ENCODE results near the gene VIM. TPM values are rescaled to one million over a fixed set of nuclear protein-coding genes. Genes with fewer than 3 reads are reported as not detected.
A peak's percentile ranks its signal among the peaks of the same experiment; 100 is the strongest.

VIM gene
- total RNA-seq, 1 experiment from 2014 or later: 50.4 TPM

DNA sequence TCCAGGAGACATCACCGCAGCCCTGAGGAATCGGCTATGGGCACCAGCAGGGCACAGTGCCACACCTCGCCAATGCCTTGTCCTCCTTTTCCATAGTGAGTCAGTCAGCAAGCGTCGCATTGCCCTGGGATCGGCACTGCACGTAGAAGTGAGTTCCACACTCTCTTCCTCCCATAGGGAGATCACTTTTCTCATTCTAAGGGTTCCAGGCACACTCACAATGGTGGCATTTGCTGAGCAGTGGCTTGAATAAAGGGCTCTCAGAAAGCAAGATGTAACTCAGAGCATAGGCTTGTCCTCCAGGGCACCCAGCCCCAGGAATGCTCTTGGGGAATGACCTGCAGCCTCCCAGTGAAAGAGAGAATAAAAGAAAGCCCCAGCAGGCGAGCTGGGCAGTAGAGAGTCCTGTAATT is 1.1 kb upstream of the VIM start:
- H3K9me3 Mint-ChIP-seq (ENCODE audit: unreplicated experiment): no peaks in the 10 kb centered on the region
- Histone ChIP-seq H3K4me1 (peaks cover 21% of the 10 kb centered on the region), H3K36me3 (ENCODE audit: control insufficient read depth, insufficient read depth, low read length) (no peaks in the 10 kb centered on the region), H3K27me3 (replicated peaks; ENCODE audit: control insufficient read depth, insufficient read depth, low read length) (no peaks in the 10 kb centered on the region; the same call in none of the 2 replicates), H3K4me3 (ENCODE audit: low read depth, low read length) (no peak overlapping the region), H3K9me3 (no peaks in the 10 kb centered on the region)
- ChIA-PET CTCF (interaction anchor here (1.3 kb wide), 1 partner anchor 107 kb away, joined by 3 read pairs; no protein-coding TSS in a partner anchor), POLR2A (no interaction called here)
- peaks cover 16% of the 10 kb centered on the region for H3K36me3 Mint-ChIP-seq (ENCODE audit: insufficient read depth, unreplicated experiment)
- H3K27ac Mint-ChIP-seq (ENCODE audit: unreplicated experiment): no peak overlapping the region
- no peak overlapping the region for H3K4me3 Mint-ChIP-seq (ENCODE audit: unreplicated experiment)
- BruUV-seq (replicated peaks): no TSS peak
- H3K27me3 Mint-ChIP-seq (ENCODE audit: insufficient read depth, unreplicated experiment): peaks cover 17% of the 10 kb centered on the region
- intact Hi-C loops (cut with micrococcal nuclease; ENCODE audit: unreplicated experiment): no loop called here
- no peaks in the 10 kb centered on the region for H3K4me1 Mint-ChIP-seq (ENCODE audit: low read depth, unreplicated experiment)
- no peak for DNase-seq
- TF ChIP-seq, protein P1, sequence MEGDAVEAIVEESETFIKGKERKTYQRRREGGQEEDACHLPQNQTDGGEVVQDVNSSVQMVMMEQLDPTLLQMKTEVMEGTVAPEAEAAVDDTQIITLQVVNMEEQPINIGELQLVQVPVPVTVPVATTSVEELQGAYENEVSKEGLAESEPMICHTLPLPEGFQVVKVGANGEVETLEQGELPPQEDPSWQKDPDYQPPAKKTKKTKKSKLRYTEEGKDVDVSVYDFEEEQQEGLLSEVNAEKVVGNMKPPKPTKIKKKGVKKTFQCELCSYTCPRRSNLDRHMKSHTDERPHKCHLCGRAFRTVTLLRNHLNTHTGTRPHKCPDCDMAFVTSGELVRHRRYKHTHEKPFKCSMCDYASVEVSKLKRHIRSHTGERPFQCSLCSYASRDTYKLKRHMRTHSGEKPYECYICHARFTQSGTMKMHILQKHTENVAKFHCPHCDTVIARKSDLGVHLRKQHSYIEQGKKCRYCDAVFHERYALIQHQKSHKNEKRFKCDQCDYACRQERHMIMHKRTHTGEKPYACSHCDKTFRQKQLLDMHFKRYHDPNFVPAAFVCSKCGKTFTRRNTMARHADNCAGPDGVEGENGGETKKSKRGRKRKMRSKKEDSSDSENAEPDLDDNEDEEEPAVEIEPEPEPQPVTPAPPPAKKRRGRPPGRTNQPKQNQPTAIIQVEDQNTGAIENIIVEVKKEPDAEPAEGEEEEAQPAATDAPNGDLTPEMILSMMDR (IDR thresholded peaks at IDR 0.05; ENCODE audit: insufficient read depth in 1 of 2, low read depth in 1 of 2, low read length in 1 of 2, severe bottlenecking in 1 of 2, unreplicated experiment in 1 of 2): no peak

DNA sequence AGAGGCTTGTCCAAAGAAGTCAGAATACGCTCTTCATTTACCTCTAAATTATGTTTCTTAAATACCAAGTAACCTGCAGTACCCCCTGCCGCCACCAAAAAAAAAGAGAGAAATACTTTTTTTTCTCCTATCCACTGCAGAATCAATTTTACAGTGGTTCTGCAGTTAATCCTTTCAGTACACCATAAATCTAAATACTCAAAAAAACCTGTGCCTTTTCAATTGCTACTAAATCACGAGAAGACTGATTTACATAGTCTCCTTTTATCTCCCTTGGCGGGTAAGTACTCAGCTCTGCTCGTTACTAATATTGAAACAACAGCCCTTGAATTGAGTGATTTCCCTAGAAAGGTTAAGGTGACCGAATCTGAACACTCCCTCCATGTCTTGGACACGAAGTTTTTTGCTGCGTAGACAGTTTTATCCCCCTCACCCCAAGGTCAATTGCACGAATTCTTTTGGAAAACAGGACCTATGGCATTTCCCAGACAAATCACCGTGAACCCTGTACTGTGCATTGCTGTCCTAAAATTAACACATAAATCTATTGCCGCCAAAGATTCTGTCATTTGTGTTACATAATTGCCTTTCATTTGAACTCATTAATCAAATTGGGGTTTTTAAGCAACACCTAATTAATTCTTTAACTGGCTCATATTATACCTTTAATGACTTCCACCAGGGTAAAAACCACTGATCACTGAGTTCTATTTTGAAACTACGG is 512 bp upstream of the VIM start:
- Mint-ChIP-seq H3K27me3 (ENCODE audit: insufficient read depth, unreplicated experiment) (peaks cover 13% of the 10 kb centered on the region), H3K4me3 (ENCODE audit: unreplicated experiment) (peak overlapping the region; percentile 78), H3K9me3 (ENCODE audit: unreplicated experiment) (no peaks in the 10 kb centered on the region), H3K4me1 (ENCODE audit: low read depth, unreplicated experiment) (no peaks in the 10 kb centered on the region), H3K36me3 (ENCODE audit: insufficient read depth, unreplicated experiment) (peaks cover 16% of the 10 kb centered on the region), H3K27ac (ENCODE audit: unreplicated experiment) (no peak overlapping the region)
- H3K4me3 ChIP-seq (ENCODE audit: low read depth, low read length): no peak overlapping the region
- H3K36me3 ChIP-seq (ENCODE audit: control insufficient read depth, insufficient read depth, low read length): no peaks in the 10 kb centered on the region
- CTCF ChIA-PET: no interaction called here
- TF ChIP-seq, protein P1 (IDR thresholded peaks at IDR 0.05; ENCODE audit: insufficient read depth in 1 of 2, low read depth in 1 of 2, low read length in 1 of 2, severe bottlenecking in 1 of 2, unreplicated experiment in 1 of 2): peak; percentile 49 to 52
- no TSS peak for BruUV-seq (replicated peaks)
- no peaks in the 10 kb centered on the region; the same call in none of the 2 replicates for H3K27me3 ChIP-seq (replicated peaks; ENCODE audit: control insufficient read depth, insufficient read depth, low read length)
- POLR2A ChIA-PET: no interaction called here
- intact Hi-C loops (cut with micrococcal nuclease; ENCODE audit: unreplicated experiment): no loop called here
- DNase-seq: peak in 1 of 2 experiments; percentile 30
- peaks cover 21% of the 10 kb centered on the region for H3K4me1 ChIP-seq
- H3K9me3 ChIP-seq: no peaks in the 10 kb centered on the region

DNA sequence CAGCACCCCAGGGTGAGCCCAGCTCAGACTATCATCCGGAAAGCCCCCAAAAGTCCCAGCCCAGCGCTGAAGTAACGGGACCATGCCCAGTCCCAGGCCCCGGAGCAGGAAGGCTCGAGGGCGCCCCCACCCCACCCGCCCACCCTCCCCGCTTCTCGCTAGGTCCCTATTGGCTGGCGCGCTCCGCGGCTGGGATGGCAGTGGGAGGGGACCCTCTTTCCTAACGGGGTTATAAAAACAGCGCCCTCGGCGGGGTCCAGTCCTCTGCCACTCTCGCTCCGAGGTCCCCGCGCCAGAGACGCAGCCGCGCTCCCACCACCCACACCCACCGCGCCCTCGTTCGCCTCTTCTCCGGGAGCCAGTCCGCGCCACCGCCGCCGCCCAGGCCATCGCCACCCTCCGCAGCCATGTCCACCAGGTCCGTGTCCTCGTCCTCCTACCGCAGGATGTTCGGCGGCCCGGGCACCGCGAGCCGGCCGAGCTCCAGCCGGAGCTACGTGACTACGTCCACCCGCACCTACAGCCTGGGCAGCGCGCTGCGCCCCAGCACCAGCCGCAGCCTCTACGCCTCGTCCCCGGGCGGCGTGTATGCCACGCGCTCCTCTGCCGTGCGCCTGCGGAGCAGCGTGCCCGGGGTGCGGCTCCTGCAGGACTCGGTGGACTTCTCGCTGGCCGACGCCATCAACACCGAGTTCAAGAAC is 1.1 kb downstream of the VIM start:
- Histone ChIP-seq H3K4me3 (ENCODE audit: low read depth, low read length) (peak overlapping the region; percentile 58), H3K36me3 (ENCODE audit: control insufficient read depth, insufficient read depth, low read length) (no peaks in the 10 kb centered on the region), H3K9me3 (no peaks in the 10 kb centered on the region), H3K4me1 (peaks cover 21% of the 10 kb centered on the region), H3K27me3 (replicated peaks; ENCODE audit: control insufficient read depth, insufficient read depth, low read length) (no peaks in the 10 kb centered on the region; the same call in none of the 2 replicates)
- BruUV-seq (replicated peaks): TSS peak; percentile 43
- Mint-ChIP-seq H3K27me3 (ENCODE audit: insufficient read depth, unreplicated experiment) (peaks cover 14% of the 10 kb centered on the region), H3K4me1 (ENCODE audit: low read depth, unreplicated experiment) (no peaks in the 10 kb centered on the region), H3K27ac (ENCODE audit: unreplicated experiment) (peak overlapping the region; percentile 58), H3K9me3 (ENCODE audit: unreplicated experiment) (no peaks in the 10 kb centered on the region), H3K36me3 (ENCODE audit: insufficient read depth, unreplicated experiment) (peaks cover 16% of the 10 kb centered on the region), H3K4me3 (ENCODE audit: unreplicated experiment) (peak overlapping the region; percentile 78)
- POLR2A ChIA-PET: no interaction called here
- intact Hi-C loops (cut with micrococcal nuclease; ENCODE audit: unreplicated experiment): no loop called here
- CTCF ChIA-PET: interaction anchor here (0.6 to 1.8 kb wide), 3 partner anchors 14 to 387 kb away, joined by 3 to 7 read pairs (median 5); no protein-coding TSS in a partner anchor
- peak in 1 of 2 experiments; percentile 25 for DNase-seq
- TF ChIP-seq, protein P1 (IDR thresholded peaks at IDR 0.05; ENCODE audit: insufficient read depth in 1 of 2, low read depth in 1 of 2, low read length in 1 of 2, severe bottlenecking in 1 of 2, unreplicated experiment in 1 of 2): no peak

Data from Caco-2 (cell line).